Brain microvascular endothelial cell (primary cell): ENCODE results near the gene EPB41L3.
"Not testable (repeated sequence)": the region's sequence is repeated elsewhere in the genome, so short reads cannot be mapped to it uniquely, and the experiment has no call there.

Experiments used
- DNase-seq: peaks from one replicate; pipeline ENCODE4 v3.0.0-alpha.2; 2020
- H3K27ac ChIP-seq: fragments of 250-450 bp; sonication (Bioruptor Pico); 2 replicates; pipeline ENCODE4 v1.5.1; 2020; ENCODE audit warnings: mild to moderate bottlenecking, moderate library complexity
- H3K27me3 ChIP-seq: fragments of 250-450 bp; sonication (Bioruptor Pico); replicated peaks from 2 replicates; pipeline ENCODE4 v1.5.1; 2020; ENCODE audit warnings: mild to moderate bottlenecking
- H3K36me3 ChIP-seq: fragments of 250-450 bp; sonication (Bioruptor Pico); replicated peaks from 2 replicates; pipeline ENCODE4 v1.5.1; 2020; ENCODE audit warnings: mild to moderate bottlenecking
- H3K4me3 ChIP-seq: 2 replicates; pipeline ENCODE4 v1.5.1; 2011; ENCODE audit warnings: low read depth, mild to moderate bottlenecking, control low read depth, low read length, moderate library complexity
- CTCF ChIP-seq: IDR thresholded peaks from 2 replicates; pipeline ENCODE4 v1.5.1; 2011; ENCODE audit warnings: low read depth, mild to moderate bottlenecking, moderate library complexity, low read length, control low read depth, inconsistent platforms; ENCODE audit errors: missing control alignments
- in situ Hi-C: cut with HindIII; loops from 2 replicates; pipeline ENCODE4 v1.10.0; 2017; ENCODE audit warnings: low sequenced_read_pairs, low pct_ligation_motif_present

The EPB41L3 gene

GRCh38 chr18:5582076-5582475 is 38.3 kb upstream of the EPB41L3 start:
- in situ Hi-C loops: no loop called here
- DNase-seq: peak; percentile 39

GRCh38 chr18:5574843-5575242 is 31.0 kb upstream of the EPB41L3 start:
- H3K27me3 ChIP-seq: no peaks in the 10 kb centered on the region
- no peak overlapping the region for H3K27ac ChIP-seq
- in situ Hi-C loops: no loop called here
- no peak for TF ChIP-seq CTCF
- no peak overlapping the region for H3K4me3 ChIP-seq
- H3K36me3 ChIP-seq: no peaks in the 10 kb centered on the region
- no peak for DNase-seq

More at GRCh38 chr18:5582076-5582475, 38.3 kb upstream of the EPB41L3 start:
- H3K27me3 ChIP-seq: no peaks in the 10 kb centered on the region
- no peaks in the 10 kb centered on the region for H3K36me3 ChIP-seq
- H3K27ac ChIP-seq: peak overlapping the region; percentile 69
- no peak for TF ChIP-seq CTCF
- no peak overlapping the region for H3K4me3 ChIP-seq

GRCh38 chr18:5571666-5572065 is 27.9 kb upstream of the EPB41L3 start:
- no peak for TF ChIP-seq CTCF
- in situ Hi-C loops: no loop called here
- H3K36me3 ChIP-seq: no peaks in the 10 kb centered on the region
- no peak for DNase-seq
- no peak overlapping the region for H3K4me3 ChIP-seq
- H3K27me3 ChIP-seq: no peaks in the 10 kb centered on the region
- no peak overlapping the region for H3K27ac ChIP-seq

- H3K27me3 ChIP-seq, in situ Hi-C loops, H3K4me3 ChIP-seq, H3K27ac ChIP-seq, H3K36me3 ChIP-seq: not testable (repeated sequence)
- peak; percentile 83 for DNase-seq
Measured at GRCh38 chr18:5570613-5571012, 26.8 kb upstream of the EPB41L3 start.

- in situ Hi-C loops: no loop called here
- DNase-seq: no peak
- TF ChIP-seq CTCF: no peak
- Histone ChIP-seq H3K27me3 (no peaks in the 10 kb centered on the region), H3K36me3 (no peaks in the 10 kb centered on the region), H3K27ac (no peak overlapping the region), H3K4me3 (no peak overlapping the region)
Measured at GRCh38 chr18:5568416-5568815, 24.6 kb upstream of the EPB41L3 start.

GRCh38 chr18:5558851-5559250 is 15.1 kb upstream of the EPB41L3 start:
- H3K27ac ChIP-seq: no peak overlapping the region
- in situ Hi-C loops: no loop called here
- no peak for DNase-seq

More at GRCh38 chr18:5558851-5559250, 15.1 kb upstream of the EPB41L3 start:
- Histone ChIP-seq H3K27me3 (no peaks in the 10 kb centered on the region), H3K36me3 (no peaks in the 10 kb centered on the region), H3K4me3 (no peak overlapping the region)
- TF ChIP-seq CTCF: no peak
